Measurements from ENCODE around the gene MRPL51. TPM values are rescaled to one million over a fixed set of nuclear protein-coding genes. Genes with fewer than 3 reads are reported as not detected.

MRPL51 gene
- total RNA-seq, 1 donor from 2014 or later = 247 TPM

Other genes starting within 250 kb of the MRPL51 start
- gene PLEKHG6, start 182.6 kb downstream of the MRPL51 start, total RNA-seq (ENCODE audit: insufficient read depth, low replicate concordance) = 0.96 TPM
- gene TNFRSF1A, start 151.2 kb downstream of the MRPL51 start, total RNA-seq (ENCODE audit: insufficient read depth, low replicate concordance) = 90.5 TPM
- gene SCNN1A, start 117.7 kb downstream of the MRPL51 start, total RNA-seq (ENCODE audit: insufficient read depth, low replicate concordance) = 2.2 TPM
- gene LTBR, start 109.1 kb downstream of the MRPL51 start, total RNA-seq (ENCODE audit: insufficient read depth, low replicate concordance) = 62.1 TPM
- not detected for gene CD27, start 48.3 kb downstream of the MRPL51 start, total RNA-seq (ENCODE audit: insufficient read depth, low replicate concordance)
- gene TAPBPL, start 41.2 kb downstream of the MRPL51 start, total RNA-seq (ENCODE audit: insufficient read depth, low replicate concordance) = 3.6 TPM
- 1.2 TPM for gene VAMP1, start 22.6 kb downstream of the MRPL51 start, total RNA-seq (ENCODE audit: insufficient read depth, low replicate concordance)
- 14.7 TPM for gene NCAPD2, start 840 bp upstream of the MRPL51 start, total RNA-seq (ENCODE audit: insufficient read depth, low replicate concordance)
- 4,076 TPM for gene GAPDH, start 41.3 kb upstream of the MRPL51 start, total RNA-seq (ENCODE audit: insufficient read depth, low replicate concordance)
- 2.2 TPM for gene IFFO1, start 62.8 kb upstream of the MRPL51 start, total RNA-seq (ENCODE audit: insufficient read depth, low replicate concordance)
- 6.7 TPM for gene NOP2, start 75.0 kb upstream of the MRPL51 start, total RNA-seq (ENCODE audit: insufficient read depth, low replicate concordance)
- gene CHD4, start 114.1 kb upstream of the MRPL51 start, total RNA-seq (ENCODE audit: insufficient read depth, low replicate concordance) = 192 TPM
- 6.3 TPM for gene LPAR5, start 142.7 kb upstream of the MRPL51 start, total RNA-seq (ENCODE audit: insufficient read depth, low replicate concordance)
- gene ACRBP, start 154.2 kb upstream of the MRPL51 start, total RNA-seq (ENCODE audit: insufficient read depth, low replicate concordance) = 2.9 TPM
- gene ING4, start 169.9 kb upstream of the MRPL51 start, total RNA-seq (ENCODE audit: insufficient read depth, low replicate concordance) = 20.9 TPM
- gene ZNF384, start 196.1 kb upstream of the MRPL51 start, total RNA-seq (ENCODE audit: insufficient read depth, low replicate concordance) = 16.4 TPM
- gene PIANP, start 207.6 kb upstream of the MRPL51 start, total RNA-seq (ENCODE audit: insufficient read depth, low replicate concordance) = not detected
- gene COPS7A, start 230.8 kb upstream of the MRPL51 start, total RNA-seq (ENCODE audit: insufficient read depth, low replicate concordance) = 40.4 TPM

Measured in umbilical cord (tissue), 1 donor.